DOHH2 (cell line): ENCODE data around the gene NLRC3.

Experiments used
- H3F3A ChIP-seq: fragments of 200-600 bp; sonication (generic), shearing (Covaris generic); 2 replicates; pipeline ENCODE4 v1.6.0; 2016; ENCODE audit warnings: antibody characterized with exemption, mild to moderate bottlenecking; ENCODE audit not compliant: control insufficient read depth, insufficient read depth
- H3K27ac ChIP-seq: fragments of 200-600 bp; sonication (generic); 2 replicates; pipeline ENCODE4 v1.5.1; 2014; ENCODE audit warnings: low read depth, mild to moderate bottlenecking, low read length, moderate library complexity
- H3K27me3 ChIP-seq: fragments of 200-600 bp; sonication (generic); 2 replicates; pipeline ENCODE4 v1.6.1; 2014; ENCODE audit warnings: mild to moderate bottlenecking, low read length, mixed read lengths; ENCODE audit not compliant: control insufficient read depth
- H3K36me3 ChIP-seq: fragments of 200-600 bp; sonication (generic); 2 replicates; pipeline ENCODE4 v1.6.1; 2014; ENCODE audit warnings: mild to moderate bottlenecking, low read length, moderate library complexity, mixed read lengths; ENCODE audit not compliant: control insufficient read depth
- H3K4me1 ChIP-seq: fragments of 200-600 bp; sonication (generic); 2 replicates; pipeline ENCODE4 v1.6.1; 2014; ENCODE audit warnings: mild to moderate bottlenecking, low read length, mixed read lengths; ENCODE audit not compliant: control insufficient read depth
- H3K4me2 ChIP-seq: fragments of 200-600 bp; sonication (generic); 2 replicates; pipeline ENCODE4 v1.6.0; 2014; ENCODE audit warnings: mild to moderate bottlenecking, low read length, moderate library complexity
- H3K4me3 ChIP-seq: fragments of 200-600 bp; sonication (generic); 2 replicates; pipeline ENCODE4 v1.5.1; 2014; ENCODE audit warnings: mild to moderate bottlenecking, low read length, mixed read lengths
- H3K79me2 ChIP-seq: fragments of 200-600 bp; sonication (generic); 2 replicates; pipeline ENCODE4 v1.6.1; 2014; ENCODE audit warnings: mild to moderate bottlenecking, low read length, mixed read lengths; ENCODE audit not compliant: control insufficient read depth
- H3K9me2 ChIP-seq: fragments of 200-600 bp; sonication (generic); replicated peaks from 2 replicates; pipeline ENCODE4 v1.6.1; 2014; ENCODE audit warnings: mild to moderate bottlenecking, low read length, mixed read lengths; ENCODE audit not compliant: control insufficient read depth
- H3K9me3 ChIP-seq: fragments of 200-600 bp; sonication (generic); 2 replicates; pipeline ENCODE4 v1.6.1; 2014; ENCODE audit warnings: antibody characterized with exemption, low read length, mixed read lengths; ENCODE audit not compliant: control insufficient read depth, insufficient read depth
- H4K20me1 ChIP-seq: fragments of 200-600 bp; sonication (generic); 2 replicates; pipeline ENCODE4 v1.6.0; 2014; ENCODE audit warnings: low read depth, mild to moderate bottlenecking, antibody characterized with exemption, low read length, moderate library complexity; ENCODE audit not compliant: control insufficient read depth, insufficient read depth
- CTCF ChIP-seq: fragments of 200-600 bp; sonication (generic); IDR thresholded peaks from one replicate; pipeline ENCODE4 v1.5.1; 2014; ENCODE audit warnings: antibody characterized with exemption, mild to moderate bottlenecking, low read depth, low read length; ENCODE audit not compliant: poor library complexity, severe bottlenecking
- EZH2phosphoT487 ChIP-seq: fragments of 200-600 bp; sonication (generic); IDR thresholded peaks from 2 replicates; pipeline ENCODE4 v1.6.1; 2017; ENCODE audit warnings: borderline replicate concordance, mild to moderate bottlenecking, antibody characterized with exemption, low read length, moderate library complexity, mixed read lengths

NLRC3 gene

GRCh38 chr16:3513892-3514583 lies 63.2 kb downstream of the NLRC3 start:
- H3K9me2 ChIP-seq, result no peaks in the 10 kb centered on the region
- H3K36me3 ChIP-seq, result peaks cover 14% of the 10 kb centered on the region
- no peak overlapping the region for H3K27ac ChIP-seq
- no peaks in the 10 kb centered on the region for H3K9me3 ChIP-seq
- H3K4me3 ChIP-seq, result no peak overlapping the region
- no peaks in the 10 kb centered on the region for H3K4me1 ChIP-seq
- no peaks in the 10 kb centered on the region for H3K79me2 ChIP-seq
- TF ChIP-seq EZH2phosphoT487, result no peak
- TF ChIP-seq CTCF, result no peak
- no peaks in the 10 kb centered on the region for H3K27me3 ChIP-seq
- no peak overlapping the region for H3K4me2 ChIP-seq
- no peaks in the 10 kb centered on the region for H3F3A ChIP-seq
- no peaks in the 10 kb centered on the region for H4K20me1 ChIP-seq

- Histone ChIP-seq H4K20me1 (no peaks in the 10 kb centered on the region), H3K9me2 (no peaks in the 10 kb centered on the region), H3K79me2 (no peaks in the 10 kb centered on the region), H3K9me3 (no peaks in the 10 kb centered on the region), H3K4me3 (no peak overlapping the region), H3K4me2 (no peak overlapping the region), H3K27me3 (no peaks in the 10 kb centered on the region), H3F3A (no peaks in the 10 kb centered on the region), H3K27ac (no peak overlapping the region), H3K4me1 (no peaks in the 10 kb centered on the region), H3K36me3 (peaks cover 19% of the 10 kb centered on the region)
- no peak for TF ChIP-seq EZH2phosphoT487
- TF ChIP-seq CTCF, result no peak
Observed at GRCh38 chr16:3511286-3512180, 65.7 kb downstream of the NLRC3 start.

GRCh38 chr16:3510416-3510815 lies 66.8 kb downstream of the NLRC3 start:
- H3K36me3 ChIP-seq, result peaks cover 16% of the 10 kb centered on the region

More at GRCh38 chr16:3510416-3510815, 66.8 kb downstream of the NLRC3 start:
- no peak overlapping the region for H3K27ac ChIP-seq
- no peaks in the 10 kb centered on the region for H3K27me3 ChIP-seq
- H3K4me3 ChIP-seq, result no peak overlapping the region
- H3K79me2 ChIP-seq, result no peaks in the 10 kb centered on the region
- H3K9me3 ChIP-seq, result no peaks in the 10 kb centered on the region
- H3K4me1 ChIP-seq, result no peaks in the 10 kb centered on the region
- no peaks in the 10 kb centered on the region for H4K20me1 ChIP-seq
- TF ChIP-seq EZH2phosphoT487, result no peak
- no peak for TF ChIP-seq CTCF
- H3K9me2 ChIP-seq, result no peaks in the 10 kb centered on the region
- no peak overlapping the region for H3K4me2 ChIP-seq
- H3F3A ChIP-seq, result no peaks in the 10 kb centered on the region
